ENCODE data around the gene TTC33. TPM values are rescaled to one million over a fixed set of nuclear protein-coding genes. Genes with fewer than 3 reads are reported as not detected.

The TTC33 gene
- polyA plus RNA-seq, 1 donor from 2014 or later: 73.5 TPM

- no peak overlapping the region for H3K4me3 ChIP-seq (ENCODE audit: low read length)
- H3K36me3 ChIP-seq (ENCODE audit: insufficient read depth, low read length): no peaks in the 10 kb centered on the region
- no peaks in the 10 kb centered on the region for H3K9me2 ChIP-seq (ENCODE audit: insufficient read depth, low read length)
- H2AFZ ChIP-seq (ENCODE audit: low read depth, low read length): no peak overlapping the region
- no peaks in the 10 kb centered on the region for H3K9me3 ChIP-seq (ENCODE audit: low read length)
- no peak overlapping the region for H3K4me2 ChIP-seq (ENCODE audit: low read length)
- no peak overlapping the region for H3K27ac ChIP-seq (ENCODE audit: low read length)
- TF ChIP-seq POLR2AphosphoS5 (IDR thresholded peaks at IDR 0.05) (no peak), RAD21 (conservative IDR thresholded peaks at IDR 0.05) (no peak), REST (IDR thresholded peaks at IDR 0.05; ENCODE audit: borderline replicate concordance) (no peak), EP300 (conservative IDR thresholded peaks at IDR 0.05; ENCODE audit: poor library complexity, severe bottlenecking) (no peak), SMC3 (conservative IDR thresholded peaks at IDR 0.05; ENCODE audit: poor library complexity) (no peak), CTCF (IDR thresholded peaks at IDR 0.05; ENCODE audit: poor library complexity, severe bottlenecking) (no peak), TAF1 (IDR thresholded peaks at IDR 0.05; ENCODE audit: low read depth) (no peak), EZH2 (IDR thresholded peaks at IDR 0.05; ENCODE audit: borderline replicate concordance, insufficient read depth, low read length, poor library complexity, severe bottlenecking) (no peak), MXI1 (conservative IDR thresholded peaks at IDR 0.05; ENCODE audit: poor library complexity, severe bottlenecking) (no peak)
- H3K27me3 ChIP-seq (ENCODE audit: insufficient read depth, low read depth, low read length): no peaks in the 10 kb centered on the region
- no peak overlapping the region for H3K9ac ChIP-seq (ENCODE audit: low read length)
- H4K20me1 ChIP-seq (ENCODE audit: insufficient read depth): no peaks in the 10 kb centered on the region
- H3F3A ChIP-seq (ENCODE audit: insufficient read depth, low read length, poor library complexity, severe bottlenecking): no peaks in the 10 kb centered on the region
- no peaks in the 10 kb centered on the region for H3K79me2 ChIP-seq (replicated peaks; ENCODE audit: insufficient read depth, low read length)
Observed at GRCh38 chr5:40665635-40666298, 90.0 kb downstream of the TTC33 start.

- no peak overlapping the region for H3K4me3 ChIP-seq (ENCODE audit: low read length)
- no peaks in the 10 kb centered on the region for H3K79me2 ChIP-seq (replicated peaks; ENCODE audit: insufficient read depth, low read length)
- TF ChIP-seq REST (IDR thresholded peaks at IDR 0.05; ENCODE audit: borderline replicate concordance) (no peak), MXI1 (conservative IDR thresholded peaks at IDR 0.05; ENCODE audit: poor library complexity, severe bottlenecking) (no peak), RAD21 (conservative IDR thresholded peaks at IDR 0.05) (no peak), TAF1 (IDR thresholded peaks at IDR 0.05; ENCODE audit: low read depth) (no peak), POLR2AphosphoS5 (IDR thresholded peaks at IDR 0.05) (no peak), SMC3 (conservative IDR thresholded peaks at IDR 0.05; ENCODE audit: poor library complexity) (no peak), EP300 (conservative IDR thresholded peaks at IDR 0.05; ENCODE audit: poor library complexity, severe bottlenecking) (no peak), EZH2 (IDR thresholded peaks at IDR 0.05; ENCODE audit: borderline replicate concordance, insufficient read depth, low read length, poor library complexity, severe bottlenecking) (no peak), CTCF (IDR thresholded peaks at IDR 0.05; ENCODE audit: poor library complexity, severe bottlenecking) (no peak)
- H2AFZ ChIP-seq (ENCODE audit: low read depth, low read length): no peak overlapping the region
- H3K9me2 ChIP-seq (ENCODE audit: insufficient read depth, low read length): no peaks in the 10 kb centered on the region
- H3F3A ChIP-seq (ENCODE audit: insufficient read depth, low read length, poor library complexity, severe bottlenecking): no peaks in the 10 kb centered on the region
- no peak overlapping the region for H3K9ac ChIP-seq (ENCODE audit: low read length)
- H3K4me2 ChIP-seq (ENCODE audit: low read length): no peak overlapping the region
- no peaks in the 10 kb centered on the region for H3K27me3 ChIP-seq (ENCODE audit: insufficient read depth, low read depth, low read length)
- no peak overlapping the region for H3K27ac ChIP-seq (ENCODE audit: low read length)
- no peaks in the 10 kb centered on the region for H3K36me3 ChIP-seq (ENCODE audit: insufficient read depth, low read length)
- H3K9me3 ChIP-seq (ENCODE audit: low read length): no peaks in the 10 kb centered on the region
- no peaks in the 10 kb centered on the region for H4K20me1 ChIP-seq (ENCODE audit: insufficient read depth)
Observed at GRCh38 chr5:40660751-40661150, 95.0 kb downstream of the TTC33 start.

All from neural cell (in vitro differentiated cells).